GM12878 (cell line): ENCODE measurements around the gene SMIM35. TPM values are rescaled to one million over a fixed set of nuclear protein-coding genes. Genes with fewer than 3 reads are reported as not detected.

Experiments used
- ASH2L ChIP-seq: fragments of 300-600, 200-600 bp; sonication (generic); IDR thresholded peaks from 2 replicates; pipeline ENCODE4 v1.6.1; 2017; ENCODE audit warnings: low read depth, mild to moderate bottlenecking, borderline replicate concordance
- BCL3 ChIP-seq: IDR thresholded peaks from 2 replicates; pipeline ENCODE4 v1.6.1; 2011; ENCODE audit warnings: borderline replicate concordance, low read depth, mild to moderate bottlenecking, moderate library complexity, low read length; ENCODE audit not compliant: insufficient read depth, poor library complexity, severe bottlenecking
- E2F8 ChIP-seq: fragments of 450-650 bp; IDR thresholded peaks from 2 replicates; pipeline ENCODE4 v1.6.1; 2018; ENCODE audit warnings: mild to moderate bottlenecking, low read depth, moderate library complexity; ENCODE audit not compliant: partially characterized antibody
- ETV6 ChIP-seq, 2 experiments: fragments of 450-650 bp in 1 of 2; IDR thresholded peaks in 1 of 2; conservative IDR thresholded peaks in 1 of 2; 2 replicates each; pipeline ENCODE4 v1.6.1; 2014; ENCODE audit warnings: antibody characterized with exemption in 1 of 2, borderline replicate concordance in 1 of 2, low read depth in 1 of 2, mild to moderate bottlenecking in 1 of 2, moderate library complexity in 1 of 2
- FOS ChIP-seq: IDR thresholded peaks from 3 replicates; pipeline ENCODE4 v1.6.1; 2011; ENCODE audit warnings: borderline replicate concordance; ENCODE audit not compliant: insufficient read length; ENCODE audit errors: extremely low read depth
- GABPA ChIP-seq: IDR thresholded peaks from 2 replicates; pipeline ENCODE4 v1.6.1; 2014; ENCODE audit warnings: antibody characterized with exemption, low read depth, mild to moderate bottlenecking, inconsistent platforms
- KAT2A ChIP-seq: conservative IDR thresholded peaks from 2 replicates; pipeline ENCODE4 v1.6.1; 2011; ENCODE audit warnings: low read depth, low read length; ENCODE audit not compliant: control insufficient read depth
- KDM1A ChIP-seq: fragments of 200-600 bp; sonication (generic); IDR thresholded peaks from 2 replicates; pipeline ENCODE4 v1.6.1; 2016; ENCODE audit warnings: borderline replicate concordance
- NFYB ChIP-seq: IDR thresholded peaks from 2 replicates; pipeline ENCODE4 v1.6.1; 2011; ENCODE audit warnings: low read depth, mild to moderate bottlenecking, low read length, improper control_type of control experiment, moderate library complexity; ENCODE audit not compliant: insufficient read depth
- PAX5 ChIP-seq: IDR thresholded peaks from 2 replicates; pipeline ENCODE4 v1.6.1; 2011; ENCODE audit warnings: low read depth, low read length, borderline replicate concordance
- PKNOX1 ChIP-seq: fragments of 450-650 bp; IDR thresholded peaks from 2 replicates; pipeline ENCODE4 v1.6.1; 2016; ENCODE audit warnings: mild to moderate bottlenecking
- POLR2A ChIP-seq: IDR thresholded peaks from 2 replicates; pipeline ENCODE4 v1.6.1; 2011; ENCODE audit warnings: low read depth, mild to moderate bottlenecking, low read length
- SMC3 ChIP-seq: IDR thresholded peaks from 2 replicates; pipeline ENCODE4 v1.6.1; 2011; ENCODE audit warnings: low read length, improper control_type of control experiment, borderline replicate concordance
- STAT1 ChIP-seq: fragments of 450-650 bp; conservative IDR thresholded peaks from 2 replicates; pipeline ENCODE4 v1.6.1; 2014; ENCODE audit warnings: antibody characterized with exemption, mild to moderate bottlenecking
- STAT3 ChIP-seq: IDR thresholded peaks from 2 replicates; pipeline ENCODE4 v1.6.1; 2011; ENCODE audit warnings: low read depth, low read length, improper control_type of control experiment
- SUZ12 ChIP-seq: fragments of 200-600 bp; sonication (generic); IDR thresholded peaks from one replicate; pipeline ENCODE4 v1.6.1; 2018; ENCODE audit warnings: antibody characterized with exemption, mild to moderate bottlenecking; ENCODE audit not compliant: unreplicated experiment
- USF2 ChIP-seq: IDR thresholded peaks from 2 replicates; pipeline ENCODE4 v1.6.1; 2011; ENCODE audit warnings: low read depth, low read length, improper control_type of control experiment, borderline replicate concordance
- WRNIP1 ChIP-seq: IDR thresholded peaks from 2 replicates; pipeline ENCODE4 v1.6.1; 2011; ENCODE audit warnings: low read depth, low read length, improper control_type of control experiment, borderline replicate concordance
- ZBTB33 ChIP-seq: fragments of 450-650 bp; IDR thresholded peaks from 2 replicates; pipeline ENCODE4 v1.6.1; 2017; ENCODE audit warnings: mild to moderate bottlenecking
- polyA plus RNA-seq, 11 experiments: library from polyadenylated mRNA; depleted of rRNA in 4 of 11; unstranded in 6 of 11; stranded (reverse) in 5 of 11; fragments of >200 nt; fragmentation: Nextera tagmentation in 4 of 11; fragmentation: Illumina TruSeq in 1 of 11; extraction: Ambion mirVana in 4 of 11; extraction: Trizol in 1 of 11; gene quantifications; 1 replicate in 1 of 11; 2 replicates in 10 of 11; pipeline versions ENCODE4 v1.2.1 to v1.2.3, GENCODE V29; 2011 to 2016; ENCODE audit warnings: inconsistent platforms in 2 of 11, missing spikeins in 2 of 11, low read depth in 1 of 11
- total RNA-seq, 4 experiments: library from RNA; depleted of rRNA in 3 of 4; stranded (reverse); fragments of >200 nt in 3 of 4; fragmentation: Illumina TruSeq in 1 of 4; extraction: Trizol in 1 of 4; gene quantifications; 2 replicates each; pipeline versions ENCODE4 v1.2.1 to v1.2.3, GENCODE V29; 2013 to 2021

SMIM35 gene
- total and polyA plus RNA-seq, 10 of the 15 experiments (the other 5 are each of a cell fraction or from before 2014, with no cell fraction given), result 0.02 to 1.1 (median 0.05) TPM; not detected in 5

GRCh38 chr11:117986981-117987574, 99.7 kb downstream of the SMIM35 start (continued):
- TF ChIP-seq PKNOX1, result peak; percentile 75
- TF ChIP-seq ASH2L, result no peak
- TF ChIP-seq STAT3, result 0 out of 2 replicates have a peak, but pooled peaks have one; percentile 24
- no peak for TF ChIP-seq GABPA
- TF ChIP-seq ETV6 (conservative IDR thresholded peaks at IDR 0.05 in 1 of 2, IDR thresholded peaks at IDR 0.05 in 1 of 2; ENCODE audit: borderline replicate concordance in 1 of 2, low read depth in 1 of 2), result peak in 1 of 2 experiments; percentile 46; a peak in 2 of 4 replicates
- TF ChIP-seq STAT1, result no peak
- TF ChIP-seq WRNIP1, result no peak
- no peak for TF ChIP-seq E2F8
- no peak for TF ChIP-seq KDM1A
- TF ChIP-seq SUZ12, result no peak
- no peak for TF ChIP-seq BCL3
- TF ChIP-seq KAT2A, result no peak
- no peak for TF ChIP-seq POLR2A
- TF ChIP-seq SMC3, result peak; percentile 15; the same call in 1 of the 2 replicates
- TF ChIP-seq ZBTB33, result no peak
- no peak for TF ChIP-seq FOS
- TF ChIP-seq NFYB, result no peak
- peak; percentile 62; the same call in 1 of the 2 replicates for TF ChIP-seq PAX5
- TF ChIP-seq USF2, result peak; percentile 20; the same call in 1 of the 2 replicates
